Uterus (tissue), 4 donors: Measurements from ENCODE around the gene ALMS1. TPM values are rescaled to one million over a fixed set of nuclear protein-coding genes. Genes with fewer than 3 reads are reported as not detected.

Experiments used
- DNase-seq, 2 donors: peaks; one replicate each; pipeline ENCODE4 v3.0.0-alpha.2; 2019 to 2020
- H3K27ac ChIP-seq, 2 donors: fragments of 200-600 bp; sonication (generic); 1 replicate in 1 of 2; 2 replicates in 1 of 2; pipeline ENCODE4 v1.5.1; 2016 to 2018
- H3K27me3 ChIP-seq, 2 donors: fragments of 200-600 bp; sonication (generic); one replicate each; pipeline ENCODE4 v1.5.1; 2018 to 2019; ENCODE audit warnings: control low read depth in 1 of 2
- H3K36me3 ChIP-seq, 2 donors: fragments of 200-600 bp; sonication (generic); one replicate each; pipeline ENCODE4 v1.5.1; 2019; ENCODE audit warnings: control low read depth in 1 of 2
- H3K4me1 ChIP-seq, 2 donors: fragments of 200-600 bp; sonication (generic); one replicate each; pipeline ENCODE4 v1.5.1; 2018 to 2019; ENCODE audit warnings: control low read depth in 1 of 2
- H3K4me3 ChIP-seq, 2 donors: fragments of 200-600 bp; sonication (generic); 1 replicate in 1 of 2; 2 replicates in 1 of 2; pipeline ENCODE4 v1.5.1; 2018 to 2019; ENCODE audit warnings: mild to moderate bottlenecking in 1 of 2
- H3K9me3 ChIP-seq, 2 donors: fragments of 200-600 bp; sonication (generic); one replicate each; pipeline ENCODE4 v1.5.1; 2019; ENCODE audit warnings: control low read depth in 1 of 2
- CTCF ChIP-seq, 4 experiments: fragments of 200-600 bp in 2 of 4; fragments of 450-650 bp in 2 of 4; sonication (generic) in 2 of 4; IDR thresholded peaks; one replicate each; pipeline ENCODE4 v1.5.1; 2016 to 2019; ENCODE audit warnings: antibody characterized with exemption in 4 of 4, mild to moderate bottlenecking in 2 of 4, moderate library complexity in 1 of 4
- POLR2A ChIP-seq, 2 donors: fragments of 450-650 bp; IDR thresholded peaks; one replicate each; pipeline ENCODE4 v1.6.1; 2016; ENCODE audit warnings: antibody characterized with exemption in 2 of 2, mild to moderate bottlenecking in 1 of 2, moderate library complexity in 1 of 2
- intact Hi-C: fragments of 100-400 bp; cut with DNase I; formaldehyde crosslinking; loops from one replicate; pipeline ENCODE4 v1.15.1; 2023; ENCODE audit warnings: low total_unique reads
- total RNA-seq, 4 donors: library from RNA; depleted of rRNA in 3 of 4; stranded (reverse); fragments of >200 nt in 3 of 4; gene quantifications; one replicate each; pipeline versions ENCODE4 v1.1.0 to v1.2.4, GENCODE V29; 2014 to 2023
- donor health status: DM: yes; HTN: yes; CAD: no.

ALMS1 gene
- total RNA-seq, 4 donors from 2014 or later = 21.5 to 52.1 (median 44.6) TPM

GRCh38 chr2:73436019-73436418 is 50.4 kb downstream of the ALMS1 start:
- Histone ChIP-seq H3K36me3 (no peaks in the 10 kb centered on the region), H3K4me1 (no peaks in the 10 kb centered on the region), H3K27ac (no peak overlapping the region), H3K27me3 (no peaks in the 10 kb centered on the region), H3K4me3 (no peak overlapping the region), H3K9me3 (peaks cover 0 to 10% of the 10 kb centered on the region in 2 donors)
- no peak for DNase-seq
- intact Hi-C loops = no loop called here
- TF ChIP-seq CTCF (IDR thresholded peaks at IDR 0.05) (no peak), POLR2A (IDR thresholded peaks at IDR 0.05) (no peak)

- no peak for DNase-seq
- Histone ChIP-seq H3K27me3 (no peaks in the 10 kb centered on the region), H3K36me3 (no peaks in the 10 kb centered on the region), H3K4me1 (no peaks in the 10 kb centered on the region), H3K9me3 (no peaks in the 10 kb centered on the region), H3K27ac (no peak overlapping the region), H3K4me3 (no peak overlapping the region)
- intact Hi-C loops = no loop called here
- no peak for TF ChIP-seq POLR2A (IDR thresholded peaks at IDR 0.05)
- TF ChIP-seq CTCF (IDR thresholded peaks at IDR 0.05) = no peak
These were observed 58.6 kb downstream of the ALMS1 start for GRCh38 chr2:73444202-73444601.

GRCh38 chr2:73448856-73449255 is 63.2 kb downstream of the ALMS1 start:
- H3K27me3 ChIP-seq = no peaks in the 10 kb centered on the region
- intact Hi-C loops = no loop called here
- no peak for DNase-seq
- no peaks in the 10 kb centered on the region for H3K9me3 ChIP-seq
- H3K36me3 ChIP-seq = no peaks in the 10 kb centered on the region
- no peaks in the 10 kb centered on the region for H3K4me1 ChIP-seq
- no peak for TF ChIP-seq CTCF (IDR thresholded peaks at IDR 0.05)
- H3K4me3 ChIP-seq = no peak overlapping the region
- no peak overlapping the region for H3K27ac ChIP-seq

- Histone ChIP-seq H3K27ac (no peak overlapping the region), H3K36me3 (no peaks in the 10 kb centered on the region), H3K27me3 (no peaks in the 10 kb centered on the region), H3K9me3 (no peaks in the 10 kb centered on the region), H3K4me3 (no peak overlapping the region), H3K4me1 (no peaks in the 10 kb centered on the region)
- no peak for DNase-seq
- TF ChIP-seq POLR2A (IDR thresholded peaks at IDR 0.05) = no peak
- no peak for TF ChIP-seq CTCF (IDR thresholded peaks at IDR 0.05)
- intact Hi-C loops = no loop called here
These were observed 63.8 kb downstream of the ALMS1 start for GRCh38 chr2:73449404-73449803.

GRCh38 chr2:73451263-73451972 is 65.8 kb downstream of the ALMS1 start:
- no peak overlapping the region for H3K27ac ChIP-seq
- no peaks in the 10 kb centered on the region for H3K36me3 ChIP-seq
- H3K4me3 ChIP-seq = no peak overlapping the region
- DNase-seq = no peak
- intact Hi-C loops = no loop called here
- H3K9me3 ChIP-seq = no peaks in the 10 kb centered on the region
- H3K27me3 ChIP-seq = no peaks in the 10 kb centered on the region
- H3K4me1 ChIP-seq = no peaks in the 10 kb centered on the region
- TF ChIP-seq CTCF (IDR thresholded peaks at IDR 0.05) = no peak
- TF ChIP-seq POLR2A (IDR thresholded peaks at IDR 0.05) = no peak
